ENCODE data around the gene ZNF629.

ZNF629 gene

GRCh38 chr16:30802936-30803335 lies 15.9 kb upstream of the ZNF629 start:
- Histone ChIP-seq H3K9ac (ENCODE audit: low read length) (no peak overlapping the region), H3K4me3 (ENCODE audit: low read length) (no peak overlapping the region), H3K36me3 (replicated peaks; ENCODE audit: low read depth, low read length) (no peaks in the 10 kb centered on the region), H3K4me2 (ENCODE audit: low read length) (no peak overlapping the region), H3K79me2 (ENCODE audit: low read length) (no peaks in the 10 kb centered on the region), H3K27ac (ENCODE audit: low read length) (no peak overlapping the region), H3K4me1 (ENCODE audit: low read length) (no peaks in the 10 kb centered on the region), H3K27me3 (ENCODE audit: low read depth, low read length) (no peaks in the 10 kb centered on the region), H2AFZ (ENCODE audit: low read depth, low read length) (no peak overlapping the region), H4K20me1 (ENCODE audit: insufficient read depth, low read length) (no peaks in the 10 kb centered on the region), H3K9me3 (ENCODE audit: insufficient read depth, low read length) (no peaks in the 10 kb centered on the region)
- TF ChIP-seq EZH2phosphoT487 (IDR thresholded peaks at IDR 0.05; ENCODE audit: low read depth) (no peak), CTCF (IDR thresholded peaks at IDR 0.05; ENCODE audit: low read depth, low read length) (no peak)

GRCh38 chr16:30797670-30798309 lies 10.8 kb upstream of the ZNF629 start:
- Histone ChIP-seq H3K9ac (ENCODE audit: low read length) (no peak overlapping the region), H3K27ac (ENCODE audit: low read length) (no peak overlapping the region), H3K27me3 (ENCODE audit: low read depth, low read length) (no peaks in the 10 kb centered on the region), H2AFZ (ENCODE audit: low read depth, low read length) (no peak overlapping the region), H3K9me3 (ENCODE audit: insufficient read depth, low read length) (no peaks in the 10 kb centered on the region), H3K79me2 (ENCODE audit: low read length) (no peaks in the 10 kb centered on the region), H4K20me1 (ENCODE audit: insufficient read depth, low read length) (no peaks in the 10 kb centered on the region), H3K36me3 (replicated peaks; ENCODE audit: low read depth, low read length) (no peaks in the 10 kb centered on the region), H3K4me3 (ENCODE audit: low read length) (no peak overlapping the region), H3K4me1 (ENCODE audit: low read length) (no peaks in the 10 kb centered on the region), H3K4me2 (ENCODE audit: low read length) (no peak overlapping the region)
- no peak for TF ChIP-seq CTCF (IDR thresholded peaks at IDR 0.05; ENCODE audit: low read depth, low read length)
- TF ChIP-seq EZH2phosphoT487 (IDR thresholded peaks at IDR 0.05; ENCODE audit: low read depth), result no peak

- H3K4me2 ChIP-seq (ENCODE audit: low read length), result no peak overlapping the region
- no peaks in the 10 kb centered on the region for H3K36me3 ChIP-seq (replicated peaks; ENCODE audit: low read depth, low read length)
- H3K27me3 ChIP-seq (ENCODE audit: low read depth, low read length), result no peaks in the 10 kb centered on the region
- no peaks in the 10 kb centered on the region for H3K79me2 ChIP-seq (ENCODE audit: low read length)
- H3K27ac ChIP-seq (ENCODE audit: low read length), result no peak overlapping the region
- H3K4me1 ChIP-seq (ENCODE audit: low read length), result no peaks in the 10 kb centered on the region
- no peak overlapping the region for H2AFZ ChIP-seq (ENCODE audit: low read depth, low read length)
- H4K20me1 ChIP-seq (ENCODE audit: insufficient read depth, low read length), result no peaks in the 10 kb centered on the region
- no peaks in the 10 kb centered on the region for H3K9me3 ChIP-seq (ENCODE audit: insufficient read depth, low read length)
- no peak overlapping the region for H3K4me3 ChIP-seq (ENCODE audit: low read length)
- no peak for TF ChIP-seq EZH2phosphoT487 (IDR thresholded peaks at IDR 0.05; ENCODE audit: low read depth)
- TF ChIP-seq CTCF (IDR thresholded peaks at IDR 0.05; ENCODE audit: low read depth, low read length), result no peak
- H3K9ac ChIP-seq (ENCODE audit: low read length), result no peak overlapping the region
Measured at GRCh38 chr16:30794634-30795033, 7.6 kb upstream of the ZNF629 start.

GRCh38 chr16:30793508-30794069 lies 6.6 kb upstream of the ZNF629 start:
- no peak overlapping the region for H3K9ac ChIP-seq (ENCODE audit: low read length)
- H3K4me3 ChIP-seq (ENCODE audit: low read length), result no peak overlapping the region
- H2AFZ ChIP-seq (ENCODE audit: low read depth, low read length), result no peak overlapping the region

More at GRCh38 chr16:30793508-30794069, 6.6 kb upstream of the ZNF629 start:
- no peaks in the 10 kb centered on the region for H3K79me2 ChIP-seq (ENCODE audit: low read length)
- no peaks in the 10 kb centered on the region for H3K36me3 ChIP-seq (replicated peaks; ENCODE audit: low read depth, low read length)
- no peaks in the 10 kb centered on the region for H3K27me3 ChIP-seq (ENCODE audit: low read depth, low read length)
- H3K9me3 ChIP-seq (ENCODE audit: insufficient read depth, low read length), result no peaks in the 10 kb centered on the region
- TF ChIP-seq EZH2phosphoT487 (IDR thresholded peaks at IDR 0.05; ENCODE audit: low read depth) (no peak), CTCF (IDR thresholded peaks at IDR 0.05; ENCODE audit: low read depth, low read length) (no peak)
- H4K20me1 ChIP-seq (ENCODE audit: insufficient read depth, low read length), result no peaks in the 10 kb centered on the region
- H3K4me1 ChIP-seq (ENCODE audit: low read length), result no peaks in the 10 kb centered on the region
- H3K4me2 ChIP-seq (ENCODE audit: low read length), result no peak overlapping the region
- H3K27ac ChIP-seq (ENCODE audit: low read length), result no peak overlapping the region
